NCI-H526 (cell line): ENCODE results near the gene PAEP.
"Not testable (repeated sequence)": the region's sequence is repeated elsewhere in the genome, so short reads cannot be mapped to it uniquely, and the experiment has no call there.

Source experiments
- DNase-seq, 2 experiments: peaks; one replicate each; lab custom pipeline; 2025; lab: John Stamatoyannopoulos, UW

The PAEP gene

DNA sequence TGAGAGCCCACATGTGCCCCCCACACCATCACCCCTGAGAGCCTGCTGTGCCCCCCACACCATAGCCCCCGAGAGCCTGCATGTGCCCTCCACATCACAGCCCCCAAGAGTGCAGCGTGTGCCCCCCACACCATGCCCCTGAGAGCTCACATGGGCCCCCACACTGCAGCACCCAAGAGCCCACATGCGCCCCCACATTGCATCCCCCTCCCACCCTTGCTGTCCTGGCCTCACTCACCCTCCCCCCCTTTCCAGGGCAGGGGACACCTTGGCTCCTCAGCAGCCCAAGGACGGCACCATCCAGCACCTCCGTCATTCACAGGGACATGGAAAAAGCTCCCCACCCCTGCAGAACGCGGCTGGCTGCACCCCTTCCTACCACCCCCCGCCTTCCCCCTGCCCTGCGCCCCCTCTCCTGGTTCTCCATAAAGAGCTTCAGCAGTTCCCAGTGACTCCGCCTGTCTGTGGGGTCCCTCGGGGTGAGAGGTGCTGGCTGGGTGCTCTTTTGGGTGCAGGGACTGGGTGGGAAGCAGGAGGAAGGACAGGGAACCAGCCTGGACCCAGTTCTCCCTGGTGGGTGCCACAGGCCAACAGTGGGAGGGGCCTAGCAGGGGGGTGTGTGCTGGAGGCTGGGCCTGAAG is 35.3 kb upstream of the PAEP start:
- no peak for DNase-seq

DNA sequence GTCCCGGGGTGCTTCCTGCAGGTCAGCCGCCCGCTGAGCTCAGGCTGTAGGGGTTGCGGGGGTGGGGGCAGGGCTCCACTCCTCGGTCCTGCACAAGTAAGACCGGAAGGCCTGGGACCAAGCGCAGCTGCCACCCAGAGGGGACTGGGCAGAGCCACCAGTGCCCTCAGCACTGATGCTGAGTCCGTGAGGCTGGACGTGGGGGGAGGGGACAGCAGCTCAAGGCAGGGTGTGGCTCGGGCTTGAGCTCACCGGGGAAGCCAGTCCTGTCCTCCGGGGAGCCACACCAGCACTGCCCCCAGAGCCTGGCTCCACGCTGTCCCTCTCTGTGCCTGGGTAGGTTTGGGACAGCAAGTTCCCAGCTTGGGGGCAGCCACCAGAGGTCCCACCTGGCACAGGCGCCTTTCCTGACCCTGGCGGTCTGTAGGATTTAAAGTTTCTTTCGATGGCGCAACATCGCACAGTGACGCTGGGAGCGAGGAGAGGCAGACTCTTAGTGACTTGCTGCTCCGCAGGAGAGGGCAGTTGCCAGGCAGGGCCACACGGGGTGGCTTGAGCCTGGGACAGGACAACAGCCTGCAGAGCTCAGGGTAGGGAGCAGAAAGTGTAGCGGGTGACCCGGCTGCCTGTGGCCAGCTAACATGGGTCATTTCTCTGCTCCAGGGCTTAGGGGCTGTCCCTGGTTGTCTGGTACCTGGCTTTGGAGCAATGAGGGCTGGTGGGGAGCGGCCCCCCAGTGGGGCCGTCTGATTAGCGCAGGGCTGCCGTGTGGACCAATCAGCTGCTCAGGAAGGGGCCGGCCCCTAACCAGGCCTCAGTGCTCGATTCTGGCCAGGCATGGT is 34.6 kb upstream of the PAEP start:
- peak in 1 of 2 experiments; percentile 12 for DNase-seq

DNA sequence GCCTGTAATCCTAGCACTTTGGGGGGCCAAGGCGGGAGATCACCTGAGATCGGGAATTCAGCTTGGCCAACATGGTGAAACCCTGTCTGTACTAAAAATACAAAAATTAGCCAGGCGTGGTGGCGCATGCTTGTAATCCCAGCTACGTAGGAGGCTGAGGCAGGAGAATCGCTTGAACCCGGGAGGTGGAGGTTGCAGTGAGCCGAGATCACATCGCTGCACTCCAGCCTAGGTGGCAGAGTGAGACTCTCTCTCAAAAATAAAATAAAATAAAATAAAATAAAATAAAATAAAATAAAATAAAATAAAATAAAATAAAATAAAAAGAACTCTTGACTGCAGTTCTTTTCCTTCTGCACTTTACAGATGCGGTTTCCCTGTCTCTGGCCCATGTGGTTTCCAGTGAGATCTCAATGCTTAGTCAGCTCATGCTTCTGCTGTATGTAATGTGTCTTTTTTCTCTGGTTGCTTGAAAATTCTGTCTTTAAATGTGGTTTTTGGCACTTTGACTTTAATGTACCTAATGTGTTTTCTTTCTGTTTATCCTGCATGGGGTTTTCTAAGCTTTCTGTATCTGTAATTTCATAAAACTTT is 32.6 kb upstream of the PAEP start:
- DNase-seq = not testable (repeated sequence)

DNA sequence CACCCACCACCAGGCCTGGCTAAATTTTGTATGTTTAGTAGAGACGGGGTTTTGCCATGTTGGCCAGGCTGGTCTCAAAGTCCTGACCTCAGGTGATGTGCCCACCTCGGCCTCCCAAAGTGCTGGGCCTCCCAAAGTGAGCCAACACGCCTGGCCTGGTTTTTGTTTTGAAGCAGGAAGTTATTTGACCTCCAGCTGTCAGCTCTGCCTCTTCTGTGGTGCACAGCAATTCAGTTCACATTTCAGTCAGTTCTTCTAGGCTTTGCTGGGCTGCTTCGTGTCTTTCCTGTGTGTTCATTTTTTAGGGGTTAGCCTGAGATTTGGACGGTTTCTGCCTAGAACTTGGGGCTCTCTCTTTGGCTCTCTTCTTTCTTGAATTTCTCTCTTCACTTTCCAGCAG is 31.4 kb upstream of the PAEP start:
- no peak for DNase-seq

DNA sequence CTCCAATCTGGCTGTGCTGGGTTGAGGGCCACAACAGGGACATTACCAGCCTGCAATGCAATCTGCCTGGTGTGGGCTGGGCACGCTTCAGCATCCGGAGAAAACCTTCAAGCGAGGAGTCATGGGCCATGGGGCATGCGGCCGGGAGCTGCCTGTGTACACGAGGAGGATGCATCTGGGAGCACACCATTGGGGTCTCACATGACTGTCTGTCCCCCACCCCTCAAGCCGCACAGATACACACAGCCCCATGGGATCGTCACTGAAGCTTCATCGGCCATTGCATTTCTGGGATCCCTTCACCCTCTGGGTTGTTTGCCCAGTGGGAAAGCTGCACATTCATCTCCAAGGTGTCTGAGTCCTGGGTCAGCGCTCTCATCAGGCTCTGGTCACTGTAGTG is 30.5 kb upstream of the PAEP start:
- DNase-seq = no peak

DNA sequence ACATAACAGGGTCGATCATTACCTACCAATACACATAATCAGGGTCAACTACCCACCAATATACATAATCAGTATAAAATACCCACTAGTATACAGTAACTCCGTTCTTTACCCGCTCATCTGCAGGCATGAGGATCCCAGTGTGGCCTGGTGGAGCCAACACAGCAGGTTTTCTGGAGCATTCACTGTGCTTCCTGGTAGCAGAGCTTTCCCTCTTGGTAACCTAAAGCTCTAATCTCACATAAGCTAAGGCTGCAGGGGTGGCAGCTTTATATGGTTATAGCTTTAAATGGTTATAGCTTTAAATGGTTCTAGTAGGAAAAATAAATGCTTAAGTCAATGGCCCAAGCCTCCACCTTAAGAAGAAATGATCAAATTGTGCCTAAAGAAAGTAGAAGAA is 28.4 kb upstream of the PAEP start:
- no peak for DNase-seq

DNA sequence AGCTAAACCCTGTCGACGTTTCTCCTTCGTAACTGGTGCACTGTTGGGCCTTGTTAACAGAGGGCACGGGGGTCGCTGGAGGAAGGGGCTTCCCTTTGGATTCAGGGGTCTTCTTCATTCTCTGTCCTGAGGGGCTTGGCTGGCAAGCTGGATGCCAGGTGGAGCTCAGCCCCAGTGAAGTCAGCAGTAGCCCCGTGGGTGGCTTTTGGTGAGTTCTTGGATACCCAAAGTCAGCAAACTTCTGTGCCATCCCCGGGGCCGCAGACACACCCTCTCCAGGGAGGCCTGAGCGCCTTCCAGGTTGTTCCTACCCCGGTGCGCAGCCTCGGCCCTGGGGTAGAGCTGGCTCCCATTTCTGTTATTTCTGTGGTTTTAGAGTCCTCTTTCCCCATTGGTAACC is 27.9 kb upstream of the PAEP start:
- no peak for DNase-seq

DNA sequence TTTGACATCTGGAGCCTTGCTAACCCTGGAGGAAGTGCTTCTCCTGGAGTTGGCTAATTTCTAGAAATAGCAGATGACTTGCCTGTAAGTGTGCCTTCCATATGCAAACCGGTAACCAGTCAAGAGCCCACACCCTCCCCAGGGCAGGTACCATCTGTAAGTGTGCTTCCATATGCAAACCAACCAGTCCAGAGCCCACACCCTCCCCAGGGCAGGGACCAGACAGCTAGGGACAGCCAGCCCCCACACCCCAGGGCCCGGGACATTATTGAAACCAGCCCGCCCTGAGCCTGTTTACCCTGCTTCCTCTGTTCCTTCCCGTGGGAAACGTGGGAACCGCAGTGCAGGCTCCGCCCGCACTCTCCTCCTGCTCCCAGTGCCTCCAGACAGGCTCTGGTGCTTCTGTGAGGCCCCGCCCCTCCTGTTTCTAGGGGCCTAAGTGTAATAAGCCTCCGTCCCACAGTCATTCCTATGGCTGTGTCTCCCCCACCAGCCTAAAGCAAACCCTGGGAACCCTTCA is 27.3 kb upstream of the PAEP start:
- DNase-seq = peak; percentile 47 to 58

DNA sequence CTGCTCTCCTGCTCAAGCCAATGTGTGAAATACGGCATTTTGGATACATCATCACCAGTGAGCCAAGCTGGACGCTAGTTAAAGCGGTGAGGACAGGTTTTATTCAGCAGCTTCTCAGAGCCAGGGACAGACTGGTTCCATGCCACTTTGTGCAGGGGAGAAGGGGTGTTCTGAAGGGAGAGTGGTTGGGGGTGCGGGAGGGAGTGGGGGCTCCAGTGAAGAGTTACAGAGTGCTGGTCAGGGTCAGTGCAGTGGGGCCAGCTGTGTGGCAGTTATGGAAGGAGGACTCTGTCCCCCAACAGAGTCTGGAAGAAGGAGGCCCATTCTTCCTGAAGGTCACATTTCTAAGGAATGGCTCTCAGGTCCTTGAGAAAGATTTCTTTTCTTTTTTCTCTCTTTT is 26.7 kb upstream of the PAEP start:
- not testable (repeated sequence) for DNase-seq

DNA sequence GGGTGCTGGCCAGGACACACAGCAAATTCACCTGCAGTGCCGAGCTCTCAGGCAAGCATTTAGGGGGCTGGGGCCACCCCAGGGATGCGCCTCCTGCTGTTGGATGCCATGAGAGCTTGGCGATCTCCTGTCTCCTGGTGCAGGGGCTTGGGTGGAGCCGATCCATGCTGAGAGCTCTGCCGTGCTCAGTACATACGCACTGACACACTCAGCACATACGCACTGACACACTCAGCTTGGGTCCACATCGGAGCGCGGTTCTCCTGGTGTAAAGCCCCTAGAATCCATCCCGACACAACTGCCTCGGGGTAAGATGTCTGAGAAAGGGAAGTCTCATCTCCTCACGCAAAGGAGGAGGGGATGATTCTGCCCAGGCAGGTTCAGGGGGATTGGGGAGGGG is 25.9 kb upstream of the PAEP start:
- not testable (repeated sequence) for DNase-seq

DNA sequence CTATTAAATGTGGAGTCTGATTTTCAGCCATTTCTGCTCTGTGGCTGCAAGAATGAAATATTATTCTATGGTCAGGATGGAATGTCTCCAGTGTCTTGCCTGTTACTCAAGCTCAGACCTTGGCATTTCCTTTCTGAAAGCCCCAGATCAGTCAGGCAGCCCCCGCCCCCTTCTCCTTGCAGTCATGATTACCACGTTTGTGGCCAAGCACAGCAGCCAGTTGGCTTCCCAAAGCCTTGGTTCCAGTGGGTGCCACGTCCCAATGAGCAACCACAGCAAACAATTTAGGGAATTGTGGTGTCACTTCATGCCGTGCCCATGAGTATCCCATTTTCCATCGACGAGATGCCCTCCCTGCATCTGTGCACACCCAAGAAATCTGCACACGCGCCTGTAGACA is 25.3 kb upstream of the PAEP start:
- DNase-seq = no peak

DNA sequence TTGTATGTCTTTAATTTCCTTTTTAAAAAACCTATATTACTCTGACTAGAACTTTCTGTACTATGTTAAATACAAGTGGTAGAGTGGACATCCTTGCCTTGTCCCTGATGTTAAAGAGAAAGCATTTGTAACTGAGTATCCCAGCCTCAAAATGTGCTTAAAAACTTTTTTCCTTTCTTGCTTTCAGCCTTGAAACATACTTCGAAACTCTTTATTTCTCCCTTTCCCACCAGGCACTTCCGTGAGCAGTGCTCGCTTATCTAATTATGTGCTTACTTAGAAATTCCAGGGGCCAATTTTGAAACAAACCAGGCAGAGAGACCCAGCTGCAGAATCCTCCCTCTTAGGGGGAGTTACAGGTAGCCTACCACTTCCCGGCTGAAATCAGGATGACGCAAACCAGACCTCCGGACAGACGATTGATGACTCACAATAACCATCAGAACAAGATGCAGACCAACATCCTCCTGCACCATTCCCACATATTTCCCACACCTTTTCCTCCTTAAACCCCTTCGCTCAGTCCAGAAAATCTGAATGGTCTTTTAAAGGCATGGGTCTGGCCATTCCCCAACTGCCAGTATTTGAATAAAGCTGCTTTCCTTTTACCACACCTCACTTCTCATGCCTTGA is 18.2 kb upstream of the PAEP start:
- not testable (repeated sequence) for DNase-seq

DNA sequence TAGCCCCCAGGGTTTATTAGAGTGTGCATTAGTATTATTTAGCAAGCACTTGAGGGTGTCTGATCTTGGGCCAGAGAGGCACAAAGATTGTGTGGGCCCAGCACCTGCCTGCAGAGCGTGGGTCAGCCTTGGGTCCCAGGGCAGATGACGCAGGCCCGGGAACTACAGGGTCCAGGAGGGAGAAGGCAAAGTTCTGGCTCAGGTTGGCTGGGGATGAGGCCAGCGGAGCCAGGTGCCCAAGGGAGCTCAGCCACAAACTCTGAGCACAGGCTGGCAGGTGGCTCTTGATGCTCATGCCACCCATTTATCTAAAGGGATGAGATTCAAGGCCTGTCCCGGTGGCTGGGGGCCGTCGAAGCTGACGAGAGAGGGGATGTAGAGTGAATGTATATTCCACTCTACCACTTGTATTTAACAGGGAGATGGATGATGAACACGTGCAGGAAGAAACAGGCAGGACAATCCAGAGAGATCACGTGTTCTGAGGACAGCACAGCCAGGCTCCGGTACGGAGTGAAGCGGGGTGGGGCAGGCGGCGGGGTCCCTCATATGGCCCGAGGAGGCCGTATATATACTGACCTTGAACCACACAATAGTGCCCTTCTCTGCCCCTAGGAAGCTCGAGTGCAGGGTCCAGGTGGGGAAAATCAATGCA is 16.4 kb upstream of the PAEP start:
- no peak for DNase-seq

DNA sequence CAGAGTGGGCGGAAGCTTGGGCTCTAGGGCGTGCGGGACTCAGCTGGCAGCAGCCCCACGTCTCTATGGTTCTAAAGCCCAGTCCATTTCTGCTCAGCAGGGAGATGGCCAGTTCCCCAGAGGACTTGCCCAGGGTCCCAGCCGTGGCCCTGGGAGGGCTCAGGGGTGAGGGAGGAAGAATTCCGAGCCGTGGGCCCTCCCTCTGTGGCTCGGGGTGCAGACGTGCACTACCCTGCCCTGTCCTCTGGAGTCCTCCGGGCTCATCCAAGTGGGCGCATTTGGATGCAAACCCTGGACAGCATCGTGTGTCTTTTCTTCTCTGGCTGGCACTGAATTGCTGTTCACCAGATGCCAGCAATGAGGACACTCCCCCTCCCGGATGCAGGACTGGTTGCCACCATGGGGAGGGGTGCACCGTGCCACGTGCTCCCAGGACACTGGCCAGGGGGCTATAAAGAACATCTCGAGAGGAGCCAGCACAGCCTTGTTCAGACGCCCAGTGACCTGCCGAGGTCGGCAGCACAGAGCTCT is 15.8 kb upstream of the PAEP start, which contains the start of gene OBP2A:
Gene OBP2A, plus strand, starts transcription at position 481 of the 531 bp plus-strand sequence. CDS start 55 bp downstream, outside the sequence.
- DNase-seq = not testable (repeated sequence)

DNA sequence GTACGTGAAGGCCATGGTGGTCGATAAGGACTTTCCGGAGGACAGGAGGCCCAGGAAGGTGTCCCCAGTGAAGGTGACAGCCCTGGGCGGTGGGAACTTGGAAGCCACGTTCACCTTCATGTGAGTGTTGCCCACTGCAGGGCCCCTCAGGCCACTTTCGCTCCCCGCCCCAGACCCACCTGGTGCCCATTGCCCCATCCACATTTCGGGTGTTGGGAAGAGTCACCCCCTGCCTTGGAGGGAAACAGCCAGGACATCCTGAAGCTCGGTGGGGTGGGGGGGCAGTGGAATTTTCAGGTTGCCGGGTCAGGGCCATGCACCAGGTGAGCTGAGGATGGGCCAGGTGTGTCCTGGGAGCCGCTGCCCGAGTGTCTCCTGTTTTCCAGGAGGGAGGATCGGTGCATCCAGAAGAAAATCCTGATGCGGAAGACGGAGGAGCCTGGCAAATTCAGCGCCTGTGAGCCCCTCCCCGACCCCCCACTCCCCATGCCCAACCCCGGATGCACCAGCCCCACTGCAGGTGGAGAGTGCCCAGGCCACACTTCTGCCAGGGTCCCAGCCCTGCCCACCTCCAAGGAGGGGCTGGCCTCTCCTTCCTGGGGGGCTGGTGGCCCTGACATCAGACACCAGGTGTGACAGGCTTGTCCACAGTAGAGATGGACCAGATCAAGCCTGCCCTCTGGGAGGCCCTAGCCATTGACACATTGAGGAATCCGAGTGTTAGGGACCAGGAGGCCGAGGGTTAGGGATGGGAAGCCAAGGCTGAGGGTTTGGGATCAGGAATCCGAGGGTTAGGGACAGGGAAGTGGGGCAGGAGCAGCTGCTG is 14.6 kb upstream of the PAEP start:
- not testable (repeated sequence) for DNase-seq

DNA sequence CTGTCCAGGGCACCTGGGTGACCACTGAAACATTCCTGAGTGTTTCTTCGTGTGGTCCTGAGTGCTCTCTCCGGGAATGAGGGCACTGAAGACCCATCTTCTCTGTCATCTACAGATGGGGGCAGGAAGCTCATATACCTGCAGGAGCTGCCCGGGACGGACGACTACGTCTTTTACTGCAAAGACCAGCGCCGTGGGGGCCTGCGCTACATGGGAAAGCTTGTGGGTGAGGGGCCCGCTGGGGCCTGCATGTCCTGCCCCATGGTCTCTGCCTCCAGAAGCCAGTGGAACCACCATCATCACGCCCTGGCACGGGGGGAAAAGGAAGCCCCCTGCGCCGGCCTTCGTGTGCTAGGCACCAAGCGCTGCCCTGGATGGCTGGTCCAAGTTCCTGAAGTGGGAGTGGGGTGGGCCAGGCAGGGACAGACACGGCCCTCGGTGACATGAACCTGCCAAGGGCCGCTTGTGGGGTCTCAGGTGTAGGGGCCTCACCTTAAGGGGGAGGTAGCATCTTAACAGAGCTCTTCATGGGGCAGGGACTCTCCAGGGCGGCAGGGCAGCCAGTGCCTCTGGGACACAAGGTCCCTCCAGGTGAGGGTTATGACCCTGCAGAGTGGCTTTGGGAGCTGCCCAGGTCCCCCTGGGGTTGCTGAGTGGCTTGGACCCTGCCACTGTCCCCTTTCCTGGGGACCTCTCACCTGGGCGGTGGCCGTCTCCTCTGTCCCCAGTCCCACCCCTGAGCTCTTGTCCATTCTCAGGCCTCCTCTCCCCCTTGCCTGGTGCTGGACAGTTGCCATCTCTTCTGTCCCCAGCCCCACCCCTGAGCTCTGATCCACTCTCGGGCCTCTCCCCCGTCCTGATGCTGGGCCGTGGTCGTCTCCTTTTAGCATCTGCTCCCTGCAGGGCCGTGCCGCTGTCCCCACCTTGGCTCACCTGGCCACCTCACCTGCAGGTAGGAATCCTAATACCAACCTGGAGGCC is 13.5 kb upstream of the PAEP start:
- no peak for DNase-seq

DNA sequence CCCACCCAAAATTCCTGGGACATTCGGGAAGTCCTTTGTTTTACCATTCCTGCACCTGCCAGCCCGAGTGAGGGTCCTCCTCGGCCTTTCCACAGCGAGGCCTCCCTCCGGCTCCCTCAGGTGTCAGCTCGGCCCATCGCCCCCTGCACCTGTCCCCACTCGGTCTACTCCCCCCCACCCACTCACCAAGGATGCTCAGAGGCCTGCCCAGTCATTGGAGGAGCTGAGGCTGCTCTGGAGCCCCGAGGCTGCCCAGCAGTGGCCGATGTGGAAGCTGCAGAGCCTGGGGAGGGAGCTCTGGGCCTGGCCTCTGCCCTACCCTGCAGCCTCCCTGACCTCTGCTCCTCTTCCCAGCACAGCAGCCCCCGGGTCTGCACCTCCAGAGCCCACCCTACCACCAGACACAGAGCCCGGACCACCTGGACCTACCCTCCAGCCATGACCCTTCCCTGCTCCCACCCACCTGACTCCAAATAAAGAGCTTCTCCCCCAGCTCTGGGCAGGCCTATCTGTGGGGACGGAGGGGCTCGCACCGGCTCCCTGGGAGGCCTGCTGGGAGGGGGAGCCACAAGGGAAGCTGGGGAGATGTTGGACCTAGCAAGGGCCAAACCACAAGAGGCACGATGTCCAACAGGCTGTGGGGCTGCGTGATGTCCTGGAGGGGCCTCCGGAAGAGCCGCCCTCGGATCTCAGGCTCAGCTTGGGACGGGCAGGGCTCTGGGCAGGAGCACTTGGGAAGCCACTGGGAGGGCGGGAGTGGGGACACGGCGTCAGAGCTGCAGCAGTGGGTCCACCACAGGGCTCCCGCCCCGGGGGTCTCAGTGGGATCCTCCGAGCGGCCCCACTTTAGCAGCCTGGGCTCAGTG is 11.8 kb upstream of the PAEP start:
- DNase-seq = not testable (repeated sequence)

DNA sequence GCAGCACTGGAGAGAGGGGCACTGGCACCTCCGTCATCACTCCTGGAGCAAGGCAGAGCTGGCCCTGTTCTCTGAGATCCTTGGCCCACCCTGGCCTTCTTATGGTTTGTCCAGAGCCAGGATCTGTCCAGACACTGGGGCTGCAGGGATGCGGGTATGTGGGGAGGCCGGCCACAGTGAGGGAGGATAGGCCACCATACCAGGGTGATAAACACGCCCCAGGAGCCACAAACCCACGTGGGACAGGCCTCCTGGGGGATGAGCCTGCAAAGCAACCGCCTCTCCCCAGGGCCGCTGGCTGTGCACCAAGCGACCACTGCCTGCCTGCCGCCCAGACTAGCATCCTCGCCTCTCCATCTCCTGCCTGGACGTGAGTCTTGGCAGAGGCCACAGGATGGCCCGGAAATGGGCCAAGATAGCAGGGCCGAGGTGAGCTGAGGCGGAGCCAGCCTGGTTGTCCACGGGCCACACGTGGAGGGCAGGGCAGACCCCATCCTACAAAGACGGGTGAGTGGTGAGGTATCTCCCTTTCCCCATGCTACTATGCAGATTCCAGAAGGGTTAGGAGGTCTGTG is 11.1 kb upstream of the PAEP start:
- no peak for DNase-seq
